H1 (cell line): Measurements from ENCODE around the gene FAR2. TPM values are rescaled to one million over a fixed set of nuclear protein-coding genes. Genes with fewer than 3 reads are reported as not detected.

Source experiments
- CTCF ChIA-PET: fragments of 300-600 bp; sonication (Branson Sonifier 250); formaldehyde crosslinking; loops from one replicate; lab custom pipeline; 2021; ENCODE audit not compliant: partially characterized antibody; lab: Charles Lee
- POLR2A ChIA-PET: fragments of 300-600 bp; sonication (Branson Sonifier 250); formaldehyde crosslinking; loops from one replicate; lab custom pipeline; 2021; ENCODE audit warnings: inconsistent platforms; ENCODE audit not compliant: partially characterized antibody; lab: Charles Lee
- DNase-seq, 2 experiments: peaks; one replicate each; pipeline versions ENCODE4 v3.0.0 to v3.0.0-alpha.2; 2010 to 2022; ENCODE audit warnings: low spot score in 2 of 2, low read depth in 1 of 2, mixed read lengths in 1 of 2
- FAIRE-seq: peaks from 2 replicates; lab custom pipeline; 2011; peaks lifted over from hg19 to GRCh38; lab: Jason Lieb, UNC
- H2AFZ ChIP-seq: 2 replicates; pipeline ENCODE4 v1.8.1; 2012; ENCODE audit warnings: low read length, inconsistent platforms
- H2AK5ac ChIP-seq: 2 replicates; pipeline ENCODE4 v1.6.1; 2013; ENCODE audit warnings: low read depth, low read length
- H2BK120ac ChIP-seq: replicated peaks from 2 replicates; pipeline ENCODE3; 2013; ENCODE audit warnings: low read depth, low read length, inconsistent platforms
- H2BK12ac ChIP-seq: 2 replicates; pipeline ENCODE4 v1.6.1; 2013; ENCODE audit warnings: low read depth, low read length
- H2BK15ac ChIP-seq: 2 replicates; pipeline ENCODE4 v1.6.1; 2013; ENCODE audit warnings: low read length
- H2BK20ac ChIP-seq: 2 replicates; pipeline ENCODE4 v1.6.1; 2013; ENCODE audit warnings: low read length
- H2BK5ac ChIP-seq: 2 replicates; pipeline ENCODE4 v1.6.1; 2013; ENCODE audit warnings: low read depth, low read length
- H3K14ac ChIP-seq: 2 replicates; pipeline ENCODE4 v1.6.1; 2013; ENCODE audit warnings: inconsistent platforms; ENCODE audit not compliant: insufficient read length
- H3K18ac ChIP-seq: 2 replicates; pipeline ENCODE4 v1.6.1; 2013; ENCODE audit warnings: low read length; ENCODE audit errors: extremely low read depth
- H3K23ac ChIP-seq: 2 replicates; pipeline ENCODE4 v1.6.1; 2013; ENCODE audit warnings: inconsistent platforms; ENCODE audit not compliant: insufficient read length
- H3K23me2 ChIP-seq: 2 replicates; pipeline ENCODE4 v1.6.1; 2013; ENCODE audit warnings: low read depth, low read length
- H3K27ac ChIP-seq: 2 replicates; pipeline ENCODE4 v1.6.1; 2011; ENCODE audit warnings: low read depth, low read length, inconsistent platforms
- H3K27me3 ChIP-seq, 4 experiments: replicated peaks in 1 of 4; 1 replicate in 1 of 4; 2 replicates in 3 of 4; pipeline versions ENCODE4 v1.6.1 to v1.8.1; 2011 to 2013; ENCODE audit warnings: low read length in 3 of 4, mild to moderate bottlenecking in 3 of 4, inconsistent platforms in 2 of 4, mixed read lengths in 2 of 4, moderate library complexity in 1 of 4; ENCODE audit not compliant: control insufficient read depth in 3 of 4, insufficient read depth in 3 of 4; ENCODE audit errors: extremely low read depth in 1 of 4
- H3K36me3 ChIP-seq, 4 experiments: 2 replicates each; pipeline versions ENCODE4 v1.6.1 to v1.8.1; 2011 to 2013; ENCODE audit warnings: mild to moderate bottlenecking in 4 of 4, low read length in 3 of 4, moderate library complexity in 2 of 4, control low read depth in 1 of 4, inconsistent platforms in 1 of 4; ENCODE audit not compliant: insufficient read depth in 4 of 4, control insufficient read depth in 2 of 4
- H3K4ac ChIP-seq: replicated peaks from 2 replicates; pipeline ENCODE3; 2013; ENCODE audit warnings: low read length, low read depth, mixed read lengths, inconsistent platforms; ENCODE audit not compliant: insufficient read length
- H3K4me1 ChIP-seq, 4 experiments: replicated peaks in 1 of 4; 1 replicate in 1 of 4; 2 replicates in 3 of 4; pipeline versions ENCODE4 v1.6.1 to v1.8.1; 2011 to 2013; ENCODE audit warnings: low read length in 3 of 4, inconsistent platforms in 2 of 4, mixed read lengths in 1 of 4; ENCODE audit not compliant: insufficient read depth in 4 of 4, control insufficient read depth in 3 of 4
- H3K4me2 ChIP-seq, 2 experiments: 2 replicates each; pipeline versions ENCODE4 v1.6.1 to v1.8.1; 2011 to 2013; ENCODE audit warnings: low read depth in 2 of 2, low read length in 2 of 2, control low read depth in 1 of 2, inconsistent platforms in 1 of 2, mild to moderate bottlenecking in 1 of 2; ENCODE audit not compliant: insufficient read depth in 1 of 2
- H3K4me3 ChIP-seq, 4 experiments: fragments of 200-600, 300-600 bp in 1 of 4; sonication (generic), shearing (Covaris generic), sonication (Bioruptor Twin) in 1 of 4; 2 replicates each; pipeline versions ENCODE4 v1.5.1 to v1.8.1; 2011 to 2016; ENCODE audit warnings: low read length in 4 of 4, low read depth in 3 of 4, control low read depth in 2 of 4, inconsistent platforms in 2 of 4, mild to moderate bottlenecking in 2 of 4, mixed read lengths in 1 of 4, moderate library complexity in 1 of 4; ENCODE audit not compliant: insufficient read depth in 2 of 4; ENCODE audit errors: extremely low read depth in 1 of 4
- H3K56ac ChIP-seq: replicated peaks from 2 replicates; pipeline ENCODE3; 2013; ENCODE audit warnings: low read depth, mild to moderate bottlenecking, mixed read lengths, low read length, inconsistent platforms; ENCODE audit not compliant: insufficient read length
- H3K79me1 ChIP-seq: 2 replicates; pipeline ENCODE4 v1.6.1; 2013; ENCODE audit warnings: low read depth, low read length, control low read depth
- H3K79me2 ChIP-seq, 2 experiments: 2 replicates each; pipeline versions ENCODE4 v1.6.1 to v1.8.1; 2012 to 2013; ENCODE audit warnings: low read length in 2 of 2, mild to moderate bottlenecking in 2 of 2, inconsistent platforms in 1 of 2; ENCODE audit not compliant: insufficient read depth in 2 of 2, control insufficient read depth in 1 of 2
- H3K9ac ChIP-seq, 4 experiments: replicated peaks in 1 of 4; 1 replicate in 1 of 4; 2 replicates in 3 of 4; pipeline versions ENCODE4 v1.6.1 to v1.8.1; 2011 to 2013; ENCODE audit warnings: low read depth in 3 of 4, low read length in 3 of 4, control low read depth in 2 of 4, mild to moderate bottlenecking in 2 of 4, moderate library complexity in 2 of 4, inconsistent platforms in 1 of 4; ENCODE audit errors: extremely low read depth in 1 of 4
- H3K9me3 ChIP-seq, 2 experiments: 2 replicates each; pipeline versions ENCODE4 v1.6.1 to v1.8.1; 2012 to 2013; ENCODE audit warnings: mild to moderate bottlenecking in 2 of 2, moderate library complexity in 2 of 2, control low read depth in 1 of 2, inconsistent platforms in 1 of 2, low read depth in 1 of 2, low read length in 1 of 2, mixed read lengths in 1 of 2; ENCODE audit not compliant: insufficient read depth in 2 of 2
- H4K20me1 ChIP-seq, 2 experiments: replicated peaks in 1 of 2; 2 replicates each; pipeline versions ENCODE3 to v1.8.1; 2011 to 2013; ENCODE audit warnings: inconsistent platforms in 2 of 2, low read length in 2 of 2, mild to moderate bottlenecking in 1 of 2; ENCODE audit not compliant: insufficient read depth in 2 of 2, control insufficient read depth in 1 of 2
- H4K5ac ChIP-seq: 2 replicates; pipeline ENCODE4 v1.6.1; 2013; ENCODE audit warnings: low read length, low read depth, mixed read lengths, inconsistent platforms; ENCODE audit not compliant: insufficient read length
- H4K8ac ChIP-seq: 2 replicates; pipeline ENCODE4 v1.8.0; 2013; ENCODE audit warnings: mild to moderate bottlenecking, moderate library complexity, low read length, inconsistent platforms; ENCODE audit not compliant: insufficient read depth; ENCODE audit errors: extremely low read depth
- H4K91ac ChIP-seq: replicated peaks from 2 replicates; pipeline ENCODE3; 2013; ENCODE audit warnings: low read length, mixed read lengths, inconsistent platforms; ENCODE audit not compliant: insufficient read length
- EP300 ChIP-seq, 2 experiments: IDR thresholded peaks; 1 replicate in 1 of 2; 2 replicates in 1 of 2; pipeline ENCODE4 v1.6.1; 2011 to 2012; ENCODE audit warnings: low read depth in 2 of 2, low read length in 2 of 2, mild to moderate bottlenecking in 2 of 2, borderline replicate concordance in 1 of 2, inconsistent platforms in 1 of 2, moderate library complexity in 1 of 2
- POLR2A ChIP-seq, 2 experiments: IDR thresholded peaks; 1 replicate in 1 of 2; 2 replicates in 1 of 2; pipeline ENCODE4 v1.6.1; 2011; ENCODE audit warnings: low read depth in 2 of 2, low read length in 2 of 2, mild to moderate bottlenecking in 2 of 2; ENCODE audit errors: control extremely low read depth in 1 of 2
- WGBS, 2 experiments: shearing (Covaris generic) in 1 of 2; methylation state at CpG; one replicate each; pipeline versions ENCODE4 v1.1.6 to v1.1.7; 2013 to 2015; ENCODE audit warnings: low lambda C conversion rate in 2 of 2, mixed read lengths in 2 of 2, inconsistent platforms in 1 of 2, low coverage in 1 of 2, missing lambda C conversion rate in 1 of 2; ENCODE audit not compliant: insufficient replicate concordance in 2 of 2, insufficient coverage in 1 of 2, insufficient read length in 1 of 2; ENCODE audit errors: extremely low coverage in 1 of 2, missing lambda C conversion rate in 1 of 2; 5-methylcytosine and 5-hydroxymethylcytosine counted together
- polyA plus RNA-seq, 7 experiments: library from polyadenylated mRNA; depleted of rRNA in 3 of 7; stranded (reverse) in 5 of 7; unstranded in 2 of 7; fragments of >200 nt in 5 of 7; fragments of 200-250 nt in 2 of 7; gene quantifications; 1 replicate in 5 of 7; 2 replicates in 1 of 7; 4 replicates in 1 of 7; pipeline versions ENCODE4 v1.2.1 to v1.2.3, GENCODE V29; 2011 to 2013; ENCODE audit warnings: missing spikeins in 2 of 7, mixed read lengths in 2 of 7
- total RNA-seq: library from RNA; stranded (reverse); fragmentation: NEBNext Ultra II Directional; extraction: Animal tissue kit (Norgen Biotek cat#: 25700); gene quantifications from 2 replicates; pipeline ENCODE4 v1.2.1, GENCODE V29; 2021

Gene FAR2
- total and polyA plus RNA-seq, 2 of the 8 experiments (the other 6 are each of a cell fraction or from before 2014, with no cell fraction given) = 24.0 to 24.1 TPM

DNA sequence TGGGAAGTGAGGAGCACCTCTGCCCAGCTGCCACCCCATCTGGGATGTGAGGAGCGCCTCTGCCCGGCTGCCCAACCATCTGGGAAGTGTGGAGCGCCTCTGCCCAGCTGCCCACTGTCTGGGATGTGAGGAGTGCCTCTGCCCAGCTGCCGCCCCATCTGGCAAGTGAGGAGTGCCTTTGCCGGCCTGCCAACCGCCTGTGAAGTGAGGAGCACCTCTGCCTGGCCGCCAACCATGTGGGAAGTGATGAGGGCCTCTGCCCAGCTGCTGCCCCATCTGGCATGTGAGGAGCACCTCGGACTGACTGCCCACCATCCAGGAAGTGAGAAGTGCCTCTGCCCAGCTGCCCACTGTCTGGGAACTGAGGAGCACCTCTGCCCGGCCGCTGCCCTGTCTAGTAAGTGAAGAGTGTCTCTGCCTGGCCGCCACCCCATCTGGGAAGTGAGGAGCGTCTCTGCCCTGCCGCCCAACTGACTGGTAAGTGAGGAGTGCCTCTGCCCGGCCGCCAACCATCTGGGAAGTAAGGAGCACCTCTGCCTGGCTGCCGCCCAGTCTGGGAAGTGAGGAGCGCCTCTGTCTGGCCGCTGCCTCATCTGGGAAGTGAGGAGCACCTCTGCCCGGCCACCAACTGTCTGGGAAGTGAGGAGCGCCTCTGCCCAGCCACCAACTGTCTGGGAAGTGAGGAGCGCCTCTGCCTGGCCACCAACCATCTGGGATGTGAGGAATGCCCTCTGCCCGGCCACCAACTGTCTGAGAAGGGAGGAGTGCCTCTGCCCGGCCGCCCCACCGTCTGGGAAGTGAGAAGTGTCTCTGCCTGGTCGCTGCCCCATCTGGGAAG lies 22.6 kb downstream of the FAR2 start:
- TF ChIP-seq EP300 (IDR thresholded peaks at IDR 0.05; ENCODE audit: borderline replicate concordance in 1 of 2, low read depth in 2 of 2, low read length in 2 of 2) = peak in 1 of 2 experiments; percentile 8; a peak in 1 of 3 replicates
- no peak for TF ChIP-seq POLR2A (IDR thresholded peaks at IDR 0.05; ENCODE audit: control extremely low read depth in 1 of 2, low read depth in 2 of 2, low read length in 2 of 2)
- TF ChIP-seq, all 59 proteins: peak for 1
- no peak overlapping the region for H3K14ac ChIP-seq
- H2AK5ac ChIP-seq = no peak overlapping the region
- no peaks in the 10 kb centered on the region for H3K4me1 ChIP-seq
- no peak overlapping the region for H2BK15ac ChIP-seq
- H4K5ac ChIP-seq = no peak overlapping the region
- H3K18ac ChIP-seq = no peak overlapping the region
- H4K20me1 ChIP-seq = no peaks in the 10 kb centered on the region
- H3K27ac ChIP-seq = no peak overlapping the region
- no peak overlapping the region for H2BK5ac ChIP-seq
- no peak overlapping the region for H2BK120ac ChIP-seq
- no peaks in the 10 kb centered on the region for H3K23me2 ChIP-seq
- H2BK20ac ChIP-seq = no peak overlapping the region
- peaks cover 0 to 10% (median 0%) of the 10 kb centered on the region in 4 experiments; a peak in 2 of 8 replicates for H3K36me3 ChIP-seq
- H4K8ac ChIP-seq = no peak overlapping the region
- no peaks in the 10 kb centered on the region for H3K79me1 ChIP-seq
- DNase-seq (no peak), FAIRE-seq (no peak)
- no peaks in the 10 kb centered on the region for H3K79me2 ChIP-seq
- 90% methylated on average over 25 of the region's 26 CpGs; no CpG with 5 or more reads in 1 of the 2 experiments for WGBS, 2 experiments
- no peak overlapping the region for H3K9ac ChIP-seq
- no peak overlapping the region for H3K56ac ChIP-seq
- H3K4me2 ChIP-seq = no peak overlapping the region
- no peak overlapping the region for H4K91ac ChIP-seq
- H3K9me3 ChIP-seq = peaks cover 0 to 12% of the 10 kb centered on the region in 2 experiments; a peak in 2 of 4 replicates
- H3K4me3 ChIP-seq = no peak overlapping the region
- no peak overlapping the region for H3K23ac ChIP-seq
- H2AFZ ChIP-seq = no peak overlapping the region
- ChIA-PET CTCF (no interaction called here), POLR2A (interaction anchor here (0.6 kb wide), 1 partner anchor 97 kb away, joined by 4 read pairs; no protein-coding TSS in a partner anchor)
- no peak overlapping the region for H2BK12ac ChIP-seq
- no peak overlapping the region for H3K4ac ChIP-seq
- H3K27me3 ChIP-seq = no peaks in the 10 kb centered on the region
